DMS79 treated with DMSO at 0.1 percent for 48 hours (cell line): ENCODE data around the gene CDCA7L.
"Not testable (repeated sequence)": the region's sequence is repeated elsewhere in the genome, so short reads cannot be mapped to it uniquely, and the experiment has no call there.

Source experiments
- DNase-seq: peaks from one replicate; lab custom pipeline; 2025; lab: John Stamatoyannopoulos, UW

The CDCA7L gene

GRCh38 chr7:21903020-21903786, 42.5 kb downstream of the CDCA7L start:
- no peak for DNase-seq

GRCh38 chr7:21902240-21902639, 43.5 kb downstream of the CDCA7L start:
- no peak for DNase-seq

- DNase-seq, result no peak
Measured at GRCh38 chr7:21898265-21898930, 47.3 kb downstream of the CDCA7L start.

- no peak for DNase-seq
Measured at GRCh38 chr7:21893401-21893800, 52.3 kb downstream of the CDCA7L start.

GRCh38 chr7:21891291-21891690, 54.4 kb downstream of the CDCA7L start:
- no peak for DNase-seq

GRCh38 chr7:21887779-21888178, 57.9 kb downstream of the CDCA7L start:
- no peak for DNase-seq

- DNase-seq, result no peak
Measured at GRCh38 chr7:21887353-21887752, 58.3 kb downstream of the CDCA7L start.

GRCh38 chr7:21886396-21886795, 59.3 kb downstream of the CDCA7L start:
- DNase-seq, result no peak

- DNase-seq, result no peak
Measured at GRCh38 chr7:21884496-21884895, 61.2 kb downstream of the CDCA7L start.

GRCh38 chr7:21883501-21883900, 62.2 kb downstream of the CDCA7L start:
- DNase-seq, result not testable (repeated sequence)

GRCh38 chr7:21883069-21883468, 62.6 kb downstream of the CDCA7L start:
- DNase-seq, result no peak

- DNase-seq, result no peak
Measured at GRCh38 chr7:21869785-21870402, 75.8 kb downstream of the CDCA7L start.

GRCh38 chr7:21868576-21868850, 77.2 kb downstream of the CDCA7L start:
- DNase-seq, result no peak

- DNase-seq, result no peak
Measured at GRCh38 chr7:21867816-21868575, 77.7 kb downstream of the CDCA7L start.

- no peak for DNase-seq
Measured at GRCh38 chr7:21867226-21867625, 78.5 kb downstream of the CDCA7L start.

GRCh38 chr7:21866731-21867130, 79.0 kb downstream of the CDCA7L start:
- DNase-seq, result no peak

- not testable (repeated sequence) for DNase-seq
Measured at GRCh38 chr7:21865631-21866204, 80.0 kb downstream of the CDCA7L start.

GRCh38 chr7:21851559-21851967, 94.1 kb downstream of the CDCA7L start:
- DNase-seq, result no peak
